GM18858 (cell line): ENCODE data around the gene PPP1R9B.

Experiments
- ATAC-seq: cut with Tn5 transposase; IDR thresholded peaks from one replicate; pipeline ENCODE4 v1.9.1; 2021; ENCODE audit not compliant: unreplicated experiment

PPP1R9B gene

GRCh38 chr17:50174444-50174843 is 24.0 kb upstream of the PPP1R9B start:
- ATAC-seq = no peak

- no peak for ATAC-seq
Measured at GRCh38 chr17:50173335-50173941, 23.0 kb upstream of the PPP1R9B start.

- ATAC-seq = no peak
Measured at GRCh38 chr17:50172936-50173334, 22.5 kb upstream of the PPP1R9B start.

GRCh38 chr17:50172130-50172529 is 21.7 kb upstream of the PPP1R9B start:
- no peak for ATAC-seq

- ATAC-seq = no peak
Measured at GRCh38 chr17:50171371-50172071, 21.0 kb upstream of the PPP1R9B start.

GRCh38 chr17:50170662-50171370 is 20.3 kb upstream of the PPP1R9B start:
- peak; percentile 58 for ATAC-seq

- ATAC-seq = no peak
Measured at GRCh38 chr17:50169881-50170459, 19.5 kb upstream of the PPP1R9B start.

- no peak for ATAC-seq
Measured at GRCh38 chr17:50169121-50169764, 18.8 kb upstream of the PPP1R9B start.

- no peak for ATAC-seq
Measured at GRCh38 chr17:50168319-50168718, 17.8 kb upstream of the PPP1R9B start.

GRCh38 chr17:50167371-50167770 is 16.9 kb upstream of the PPP1R9B start:
- no peak for ATAC-seq

GRCh38 chr17:50166518-50167181 is 16.2 kb upstream of the PPP1R9B start:
- no peak for ATAC-seq

- ATAC-seq = no peak
Measured at GRCh38 chr17:50165867-50166517, 15.5 kb upstream of the PPP1R9B start, which contains the start of gene SGCA. Gene SGCA, plus strand, starts transcription at chr17:50166005. Its CDS starts 36 bp downstream, at chr17:50166041.

GRCh38 chr17:50165466-50165865 is 15.0 kb upstream of the PPP1R9B start:
- no peak for ATAC-seq

- ATAC-seq = no peak
Measured at GRCh38 chr17:50165066-50165465, 14.6 kb upstream of the PPP1R9B start.

- no peak for ATAC-seq
Measured at GRCh38 chr17:50164697-50164988, 14.2 kb upstream of the PPP1R9B start.

GRCh38 chr17:50163843-50164696 is 13.6 kb upstream of the PPP1R9B start:
- no peak for ATAC-seq

- ATAC-seq = no peak
Measured at GRCh38 chr17:50162466-50163254, 12.2 kb upstream of the PPP1R9B start.

GRCh38 chr17:50161911-50162288 is 11.4 kb upstream of the PPP1R9B start:
- ATAC-seq = no peak
